Epithelial cell of proximal tubule (primary cell): Measurements from ENCODE around the gene TMEM263. TPM values are rescaled to one million over a fixed set of nuclear protein-coding genes. Genes with fewer than 3 reads are reported as not detected.

ENCODE experiments used
- DNase-seq: peaks from one replicate; pipeline ENCODE4 v3.0.0-alpha.2; 2011; ENCODE audit warnings: low read depth
- H3K4me3 ChIP-seq: 2 replicates; pipeline ENCODE4 v1.5.1; 2011; ENCODE audit warnings: low read depth, mild to moderate bottlenecking, low read length
- CTCF ChIP-seq: conservative IDR thresholded peaks from 2 replicates; pipeline ENCODE4 v1.5.1; 2012; ENCODE audit warnings: low read depth, mild to moderate bottlenecking, low read length
- total RNA-seq: library from RNA; depleted of rRNA; stranded (reverse); fragments of >200 nt; gene quantifications from 2 replicates; pipeline ENCODE4 v1.2.3, GENCODE V29; 2015

TMEM263 gene
- total RNA-seq, 1 donor from 2014 or later = 40.1 TPM

GRCh38 chr12:106962286-106962685 lies 6.6 kb downstream of the TMEM263 start:
- no peak for TF ChIP-seq CTCF
- no peak overlapping the region for H3K4me3 ChIP-seq
- DNase-seq = no peak

GRCh38 chr12:106964526-106964925 lies 8.8 kb downstream of the TMEM263 start:
- H3K4me3 ChIP-seq = no peak overlapping the region
- no peak for DNase-seq
- TF ChIP-seq CTCF = no peak

GRCh38 chr12:106971065-106971464 lies 15.4 kb downstream of the TMEM263 start:
- H3K4me3 ChIP-seq = no peak overlapping the region
- no peak for TF ChIP-seq CTCF
- no peak for DNase-seq

GRCh38 chr12:106973545-106973944 lies 17.8 kb downstream of the TMEM263 start:
- TF ChIP-seq CTCF = no peak
- DNase-seq = no peak
- no peak overlapping the region for H3K4me3 ChIP-seq

- H3K4me3 ChIP-seq = no peak overlapping the region
- no peak for TF ChIP-seq CTCF
- peak; percentile 64 for DNase-seq
Observed at GRCh38 chr12:106974511-106974910, 18.8 kb downstream of the TMEM263 start.

GRCh38 chr12:106975098-106975497 lies 19.4 kb downstream of the TMEM263 start:
- DNase-seq = no peak
- no peak for TF ChIP-seq CTCF
- H3K4me3 ChIP-seq = no peak overlapping the region

GRCh38 chr12:106975993-106976658 lies 20.4 kb downstream of the TMEM263 start:
- no peak overlapping the region for H3K4me3 ChIP-seq
- no peak for DNase-seq
- TF ChIP-seq CTCF = no peak
